SK-N-SH (cell line): Measurements from ENCODE around the gene TSHZ2. TPM values are rescaled to one million over a fixed set of nuclear protein-coding genes. Genes with fewer than 3 reads are reported as not detected.

Experiments
- CTCF ChIA-PET: fragments of 300-600, 350-600 bp; formaldehyde crosslinking; extraction: SDS; loops from one replicate; lab custom pipeline; 2021; lab: Yijun Ruan, JAX
- POLR2A ChIA-PET: fragments of 350-600 bp; sonication (Branson Sonifier 250); formaldehyde crosslinking; extraction: SDS; loops from one replicate; lab custom pipeline; 2020; ENCODE audit warnings: antibody characterized with exemption, inconsistent platforms; lab: Yijun Ruan, JAX
- DNase-seq: peaks from one replicate; pipeline ENCODE4 v3.0.0; 2012
- H2AFZ ChIP-seq: fragments of 200-600 bp; sonication (generic); 2 replicates; pipeline ENCODE4 v1.8.1; 2016; ENCODE audit warnings: antibody characterized with exemption, mild to moderate bottlenecking, low read depth
- H3F3A ChIP-seq: fragments of 200-600 bp; sonication (generic); replicated peaks from 2 replicates; pipeline ENCODE3; 2016; ENCODE audit warnings: antibody characterized with exemption, mild to moderate bottlenecking; ENCODE audit not compliant: insufficient read depth
- H3K27ac ChIP-seq, 2 experiments: fragments of 200-500 bp in 1 of 2; fragments of 200-600 bp in 1 of 2; sonication (Bioruptor generic) in 1 of 2; sonication (generic), shearing (Covaris generic) in 1 of 2; 2 replicates each; pipeline versions ENCODE4 v1.5.1 to v1.6.1; 2014 to 2016; ENCODE audit warnings: low read depth in 2 of 2, inconsistent platforms in 1 of 2, low read length in 1 of 2, mild to moderate bottlenecking in 1 of 2, mixed read lengths in 1 of 2
- H3K27me3 ChIP-seq: fragments of 200-600 bp; sonication (generic), shearing (Covaris generic); 2 replicates; pipeline ENCODE4 v1.6.1; 2016; ENCODE audit warnings: mixed run types; ENCODE audit not compliant: insufficient read depth
- H3K36me3 ChIP-seq, 2 experiments: fragments of 200-500 bp in 1 of 2; fragments of 200-600 bp in 1 of 2; sonication (Bioruptor generic) in 1 of 2; sonication (generic) in 1 of 2; replicated peaks in 1 of 2; 2 replicates each; pipeline versions ENCODE3 to v1.5.1; 2014 to 2016; ENCODE audit warnings: low read length in 1 of 2, mild to moderate bottlenecking in 1 of 2; ENCODE audit not compliant: insufficient read depth in 2 of 2, control insufficient read depth in 1 of 2
- H3K4me1 ChIP-seq, 2 experiments: fragments of 200-500 bp in 1 of 2; fragments of 200-600 bp in 1 of 2; sonication (Bioruptor generic) in 1 of 2; sonication (generic), shearing (Covaris generic) in 1 of 2; 2 replicates each; pipeline versions ENCODE4 v1.5.1 to v1.6.1; 2014 to 2016; ENCODE audit warnings: low read depth in 1 of 2, low read length in 1 of 2, mixed run types in 1 of 2; ENCODE audit not compliant: insufficient read depth in 2 of 2, control insufficient read depth in 1 of 2
- H3K4me2 ChIP-seq: fragments of 200-600 bp; sonication (generic), shearing (Covaris generic); 2 replicates; pipeline ENCODE4 v1.6.1; 2017; ENCODE audit warnings: mixed run types
- H3K4me3 ChIP-seq, 2 experiments: fragments of 200-500 bp in 1 of 2; fragments of 200-600 bp in 1 of 2; sonication (Bioruptor generic) in 1 of 2; sonication (generic), shearing (Covaris generic) in 1 of 2; 2 replicates each; pipeline versions ENCODE4 v1.5.1 to v1.8.1; 2014 to 2016; ENCODE audit warnings: low read depth in 2 of 2, inconsistent platforms in 1 of 2, low read length in 1 of 2, mild to moderate bottlenecking in 1 of 2, mixed read lengths in 1 of 2, moderate library complexity in 1 of 2
- H3K79me2 ChIP-seq: fragments of 200-600 bp; sonication (generic); 2 replicates; pipeline ENCODE4 v1.8.1; 2017; ENCODE audit warnings: mild to moderate bottlenecking; ENCODE audit not compliant: insufficient read depth
- H3K9ac ChIP-seq: fragments of 200-600 bp; sonication (generic); 2 replicates; pipeline ENCODE4 v1.6.1; 2017; ENCODE audit warnings: mixed run types
- H3K9me2 ChIP-seq: fragments of 200-600 bp; sonication (generic); 2 replicates; pipeline ENCODE4 v1.6.1; 2017; ENCODE audit warnings: mixed run types
- H3K9me3 ChIP-seq: fragments of 200-600 bp; sonication (generic); 2 replicates; pipeline ENCODE4 v1.6.1; 2017; ENCODE audit warnings: mixed run types, mild to moderate bottlenecking, moderate library complexity
- H4K20me1 ChIP-seq: fragments of 200-600 bp; sonication (generic); 2 replicates; pipeline ENCODE4 v1.6.1; 2017; ENCODE audit warnings: mild to moderate bottlenecking, mixed run types; ENCODE audit not compliant: insufficient read depth
- FOXJ3 ChIP-seq: sonication (generic); formaldehyde crosslinking; IDR thresholded peaks from 2 replicates; pipeline ENCODE4 v1.5.1; 2020; ENCODE audit warnings: mild to moderate bottlenecking, missing genetic modification reagents
- GABPA ChIP-seq: IDR thresholded peaks from 2 replicates; pipeline ENCODE4 v1.4.0; 2012; ENCODE audit warnings: low read depth, mild to moderate bottlenecking
- MXI1 ChIP-seq: IDR thresholded peaks from 2 replicates; pipeline ENCODE4 v1.6.1; 2012; ENCODE audit warnings: mild to moderate bottlenecking, low read depth, low read length, improper control_type of control experiment
- POLR2AphosphoS5 ChIP-seq: IDR thresholded peaks from 2 replicates; pipeline ENCODE4 v1.6.1; 2012; ENCODE audit warnings: low read depth, low read length
- RFX5 ChIP-seq: IDR thresholded peaks from 2 replicates; pipeline ENCODE4 v1.6.1; 2012; ENCODE audit warnings: mild to moderate bottlenecking, improper control_type of control experiment, low read length
- RXRA ChIP-seq: IDR thresholded peaks from 2 replicates; pipeline ENCODE4 v1.4.0; 2012; ENCODE audit warnings: low read depth, mild to moderate bottlenecking, borderline replicate concordance
- SMC3 ChIP-seq: IDR thresholded peaks from 2 replicates; pipeline ENCODE4 v1.6.1; 2012; ENCODE audit warnings: low read depth, low read length, improper control_type of control experiment
- TAF1 ChIP-seq: IDR thresholded peaks from 2 replicates; pipeline ENCODE4 v1.6.1; 2012; ENCODE audit warnings: low read depth, mild to moderate bottlenecking, low read length, moderate library complexity, borderline replicate concordance
- YY1 ChIP-seq: IDR thresholded peaks from 2 replicates; pipeline ENCODE4 v1.4.0; 2012; ENCODE audit warnings: low read depth, mild to moderate bottlenecking
- WGBS: methylation state at CpG from one replicate; pipeline ENCODE4 v1.1.6; 2017; ENCODE audit warnings: low lambda C conversion rate; 5-methylcytosine and 5-hydroxymethylcytosine counted together
- polyA plus RNA-seq, 3 experiments: library from polyadenylated mRNA; depleted of rRNA; stranded (reverse); fragments of >200 nt; gene quantifications; 2 replicates each; pipeline ENCODE4 v1.2.3, GENCODE V29; 2012
- TF ChIP-seq, protein P1 (sequence below): IDR thresholded peaks from 2 replicates; pipeline ENCODE4 v1.4.0; 2012; ENCODE audit warnings: low read depth, borderline replicate concordance
- TF ChIP-seq, protein P2 (sequence below): IDR thresholded peaks from 2 replicates; pipeline ENCODE4 v1.4.0; 2012; ENCODE audit warnings: low read depth, borderline replicate concordance
- TF ChIP-seq, protein P3 (sequence below): IDR thresholded peaks from 2 replicates; pipeline ENCODE4; 2012
- TF ChIP-seq, protein P4 (sequence below): fragments of 150-350 bp; IDR thresholded peaks from 2 replicates; pipeline ENCODE4 v1.6.1; 2017; ENCODE audit warnings: antibody characterized with exemption, low read length, low read depth, borderline replicate concordance

TSHZ2 gene
- polyA plus RNA-seq, 1 of the 3 experiments (the other 2 are of a cell fraction): 0.13 TPM

DNA sequence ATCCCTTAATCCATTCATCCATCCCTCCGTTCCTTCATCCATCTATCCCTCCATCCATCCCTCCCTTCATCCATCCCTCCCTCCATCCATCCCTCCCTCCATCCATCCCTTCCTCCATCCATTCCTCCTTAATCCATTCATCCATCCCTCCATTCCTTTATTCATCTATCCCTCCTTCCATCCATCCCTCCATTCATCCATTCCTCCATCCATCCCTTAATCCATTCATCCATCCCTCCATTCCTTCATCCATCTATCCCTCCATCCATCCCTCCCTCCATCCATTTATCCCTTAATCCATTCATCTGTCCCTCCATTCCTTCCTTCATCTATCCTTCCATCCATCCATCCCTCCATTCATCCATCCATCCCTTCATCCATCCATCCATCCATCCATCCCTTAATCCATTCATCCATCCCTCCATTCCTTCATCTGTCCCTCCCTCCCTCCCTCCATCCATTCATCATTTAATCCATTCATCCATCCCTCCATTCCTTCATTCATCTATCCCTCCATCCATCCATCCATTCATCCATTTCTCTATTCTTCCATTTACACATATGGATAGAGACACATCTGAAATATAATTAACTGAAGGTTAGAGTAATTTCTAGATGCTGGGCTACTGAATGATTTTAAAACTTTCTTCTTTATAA, 100.9 kb downstream of the TSHZ2 start:
- H3K9ac ChIP-seq: no peak overlapping the region
- H3K9me2 ChIP-seq: no peaks in the 10 kb centered on the region
- H3K4me2 ChIP-seq: no peak overlapping the region
- H3K79me2 ChIP-seq: no peaks in the 10 kb centered on the region
- H4K20me1 ChIP-seq: no peaks in the 10 kb centered on the region
- H2AFZ ChIP-seq: no peak overlapping the region
- TF ChIP-seq, protein P1, sequence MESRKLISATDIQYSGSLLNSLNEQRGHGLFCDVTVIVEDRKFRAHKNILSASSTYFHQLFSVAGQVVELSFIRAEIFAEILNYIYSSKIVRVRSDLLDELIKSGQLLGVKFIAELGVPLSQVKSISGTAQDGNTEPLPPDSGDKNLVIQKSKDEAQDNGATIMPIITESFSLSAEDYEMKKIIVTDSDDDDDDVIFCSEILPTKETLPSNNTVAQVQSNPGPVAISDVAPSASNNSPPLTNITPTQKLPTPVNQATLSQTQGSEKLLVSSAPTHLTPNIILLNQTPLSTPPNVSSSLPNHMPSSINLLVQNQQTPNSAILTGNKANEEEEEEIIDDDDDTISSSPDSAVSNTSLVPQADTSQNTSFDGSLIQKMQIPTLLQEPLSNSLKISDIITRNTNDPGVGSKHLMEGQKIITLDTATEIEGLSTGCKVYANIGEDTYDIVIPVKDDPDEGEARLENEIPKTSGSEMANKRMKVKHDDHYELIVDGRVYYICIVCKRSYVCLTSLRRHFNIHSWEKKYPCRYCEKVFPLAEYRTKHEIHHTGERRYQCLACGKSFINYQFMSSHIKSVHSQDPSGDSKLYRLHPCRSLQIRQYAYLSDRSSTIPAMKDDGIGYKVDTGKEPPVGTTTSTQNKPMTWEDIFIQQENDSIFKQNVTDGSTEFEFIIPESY: no peak
- TF ChIP-seq, protein P2, sequence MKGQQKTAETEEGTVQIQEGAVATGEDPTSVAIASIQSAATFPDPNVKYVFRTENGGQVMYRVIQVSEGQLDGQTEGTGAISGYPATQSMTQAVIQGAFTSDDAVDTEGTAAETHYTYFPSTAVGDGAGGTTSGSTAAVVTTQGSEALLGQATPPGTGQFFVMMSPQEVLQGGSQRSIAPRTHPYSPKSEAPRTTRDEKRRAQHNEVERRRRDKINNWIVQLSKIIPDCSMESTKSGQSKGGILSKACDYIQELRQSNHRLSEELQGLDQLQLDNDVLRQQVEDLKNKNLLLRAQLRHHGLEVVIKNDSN: no peak
- no peak for TF ChIP-seq POLR2AphosphoS5
- TF ChIP-seq SMC3: no peak
- TF ChIP-seq MXI1: no peak
- TF ChIP-seq GABPA: no peak
- no peaks in the 10 kb centered on the region; a peak in 3 of 4 replicates for H3K4me1 ChIP-seq
- POLR2A ChIA-PET: no interaction called here
- no peaks in the 10 kb centered on the region for H3K36me3 ChIP-seq
- H3F3A ChIP-seq: no peaks in the 10 kb centered on the region
- H3K9me3 ChIP-seq: no peaks in the 10 kb centered on the region
- H3K27me3 ChIP-seq: no peaks in the 10 kb centered on the region
- CTCF ChIA-PET: no interaction called here
- no peak for DNase-seq
- 50% methylated on average over 1 of the region's 1 CpG for WGBS
- no peak overlapping the region for H3K27ac ChIP-seq
- H3K4me3 ChIP-seq: no peak overlapping the region

DNA sequence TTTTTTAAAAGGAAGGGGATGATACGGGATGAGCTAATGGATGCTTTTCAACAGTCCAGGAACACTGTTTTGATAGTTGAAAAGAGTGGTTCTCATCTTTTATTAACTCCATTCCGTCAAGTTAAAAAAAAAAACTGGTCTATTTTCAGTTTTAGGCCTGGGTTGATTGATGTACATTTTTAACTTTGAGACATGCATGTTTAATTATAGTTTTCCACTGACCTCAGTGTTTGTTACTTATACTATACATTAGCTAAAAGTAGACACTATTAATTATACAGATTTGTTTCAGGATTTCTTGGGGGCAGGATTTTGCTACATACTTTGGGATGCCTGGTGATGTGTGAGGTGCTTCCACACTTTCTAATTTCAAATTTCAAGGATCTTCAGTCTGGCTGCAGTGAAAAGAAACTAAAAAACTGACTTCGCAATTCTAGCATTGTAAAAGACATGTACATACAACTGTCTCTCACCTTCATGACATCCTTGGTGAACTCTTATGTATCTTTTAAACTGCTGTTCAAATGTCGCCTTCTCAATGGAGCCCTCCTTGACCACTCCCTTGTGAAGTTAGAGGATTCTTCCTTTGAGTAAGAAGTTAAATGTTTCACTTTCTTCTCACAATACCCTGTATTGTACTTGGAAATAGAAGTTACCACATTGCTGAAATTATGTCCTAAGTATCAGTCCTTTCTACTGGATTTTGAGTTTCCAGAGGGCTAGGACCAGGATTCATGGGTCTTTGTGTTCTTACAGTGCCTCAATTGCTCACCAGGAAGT, 101.7 kb downstream of the TSHZ2 start:
- H3F3A ChIP-seq: no peaks in the 10 kb centered on the region
- no peaks in the 10 kb centered on the region for H3K36me3 ChIP-seq
- H3K4me2 ChIP-seq: no peak overlapping the region
- H3K27me3 ChIP-seq: no peaks in the 10 kb centered on the region
- H3K9me2 ChIP-seq: no peaks in the 10 kb centered on the region
- no peaks in the 10 kb centered on the region for H4K20me1 ChIP-seq
- no peak for TF ChIP-seq FOXJ3 (CRISPR knock-in tag)
- TF ChIP-seq, protein P3, sequence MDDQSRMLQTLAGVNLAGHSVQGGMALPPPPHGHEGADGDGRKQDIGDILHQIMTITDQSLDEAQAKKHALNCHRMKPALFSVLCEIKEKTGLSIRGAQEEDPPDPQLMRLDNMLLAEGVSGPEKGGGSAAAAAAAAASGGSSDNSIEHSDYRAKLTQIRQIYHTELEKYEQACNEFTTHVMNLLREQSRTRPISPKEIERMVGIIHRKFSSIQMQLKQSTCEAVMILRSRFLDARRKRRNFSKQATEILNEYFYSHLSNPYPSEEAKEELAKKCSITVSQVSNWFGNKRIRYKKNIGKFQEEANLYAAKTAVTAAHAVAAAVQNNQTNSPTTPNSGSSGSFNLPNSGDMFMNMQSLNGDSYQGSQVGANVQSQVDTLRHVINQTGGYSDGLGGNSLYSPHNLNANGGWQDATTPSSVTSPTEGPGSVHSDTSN: no peak
- TF ChIP-seq TAF1: no peak
- TF ChIP-seq RFX5: no peak
- TF ChIP-seq, protein P4, sequence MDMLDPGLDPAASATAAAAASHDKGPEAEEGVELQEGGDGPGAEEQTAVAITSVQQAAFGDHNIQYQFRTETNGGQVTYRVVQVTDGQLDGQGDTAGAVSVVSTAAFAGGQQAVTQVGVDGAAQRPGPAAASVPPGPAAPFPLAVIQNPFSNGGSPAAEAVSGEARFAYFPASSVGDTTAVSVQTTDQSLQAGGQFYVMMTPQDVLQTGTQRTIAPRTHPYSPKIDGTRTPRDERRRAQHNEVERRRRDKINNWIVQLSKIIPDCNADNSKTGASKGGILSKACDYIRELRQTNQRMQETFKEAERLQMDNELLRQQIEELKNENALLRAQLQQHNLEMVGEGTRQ: no peak
- TF ChIP-seq SMC3: no peak
- no peak for TF ChIP-seq YY1
- no peak for TF ChIP-seq RXRA
- TF ChIP-seq, all 33 proteins: peak for 0
- Histone ChIP-seq H3K4me1 (no peaks in the 10 kb centered on the region; a peak in 3 of 4 replicates), H2AFZ (no peak overlapping the region), H3K27ac (no peak overlapping the region), H3K4me3 (no peak overlapping the region), H3K79me2 (no peaks in the 10 kb centered on the region), H3K9me3 (no peaks in the 10 kb centered on the region), H3K9ac (no peak overlapping the region)
- CTCF ChIA-PET: interaction anchor here (1.4 kb wide), 1 partner anchor 8 kb away, joined by 4 read pairs; no protein-coding TSS in a partner anchor
- POLR2A ChIA-PET: no interaction called here
- WGBS: 30% methylated on average over 4 of the region's 4 CpGs
- no peak for DNase-seq
